ENCODE results near the gene TMEM87A.
"Not testable (repeated sequence)": the region's sequence is repeated elsewhere in the genome, so short reads cannot be mapped to it uniquely, and the experiment has no call there.

TMEM87A gene

DNA sequence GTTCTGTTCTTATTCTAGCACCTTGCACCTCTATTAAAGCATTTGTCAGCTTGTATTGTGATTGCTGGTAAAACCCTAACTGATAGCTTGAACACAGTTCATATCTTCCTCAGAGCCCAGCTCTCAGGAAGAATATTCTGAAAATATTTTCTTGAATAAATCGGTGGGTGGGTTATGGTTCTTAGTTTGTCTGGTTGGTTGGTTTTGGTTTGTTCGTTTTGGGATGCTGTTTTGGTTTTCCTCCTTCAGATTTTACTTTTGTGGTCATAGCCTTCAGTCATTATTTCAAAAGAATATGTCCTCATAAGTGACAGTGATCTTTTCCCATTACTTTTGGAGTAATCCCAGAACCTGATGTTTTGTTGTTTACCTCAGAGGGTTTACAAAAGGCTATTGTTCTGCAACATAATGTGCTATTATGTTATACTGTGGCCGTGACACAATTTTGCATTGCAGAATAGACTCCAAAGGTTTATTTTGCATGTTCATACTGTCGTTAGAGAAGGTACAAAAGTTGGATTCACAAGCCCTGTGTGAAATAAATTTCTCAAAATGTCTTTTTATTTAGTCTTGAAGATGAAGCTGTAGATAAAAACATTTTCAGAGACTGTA, 2.7 kb upstream of the TMEM87A start:
- in situ Hi-C loops (cut with MboI; ENCODE audit: low pct_unique_long_range_greater_than_20kb, low sequenced_read_pairs), result no loop called here
- DNase-seq, result peak; percentile 20

DNA sequence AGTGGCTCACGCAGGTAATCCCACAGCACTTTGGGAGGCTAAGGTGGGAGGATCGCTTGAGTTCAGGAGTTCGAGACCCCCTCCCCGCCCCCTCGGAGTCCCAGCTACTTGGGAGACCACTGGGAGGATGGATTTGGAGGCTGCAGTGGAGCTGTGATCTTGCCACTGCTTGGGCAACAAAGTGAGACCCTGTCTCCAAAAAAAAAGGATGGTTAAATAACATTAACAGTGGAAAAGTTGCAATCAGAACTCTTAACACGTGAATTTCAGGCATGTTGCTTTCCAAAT, 1.4 kb upstream of the TMEM87A start:
- in situ Hi-C loops (cut with MboI; ENCODE audit: low pct_unique_long_range_greater_than_20kb, low sequenced_read_pairs), result no loop called here
- no peak for DNase-seq

- peak; percentile 72 for DNase-seq
These were observed 868 bp upstream of the TMEM87A start for GRCh38 chr15:42273900-42274701.

DNA sequence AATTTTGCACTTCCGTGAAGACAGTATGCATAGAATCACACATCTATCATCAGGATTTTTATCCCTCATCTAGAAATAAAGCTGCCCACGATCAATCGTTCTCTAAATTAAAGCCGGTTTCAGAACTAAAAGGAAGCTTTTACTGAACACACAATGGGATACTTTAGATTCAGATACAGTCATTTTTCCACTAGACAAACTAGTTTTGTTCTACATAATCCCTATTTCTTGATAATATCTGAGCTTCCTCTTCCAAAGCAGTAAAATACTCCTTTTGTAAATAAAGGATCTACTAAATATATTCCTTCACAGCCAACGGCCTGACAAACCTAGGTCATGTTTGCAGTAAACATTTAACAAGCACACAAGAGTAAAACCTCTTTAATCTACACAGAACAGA, 2.2 kb downstream of the TMEM87A start:
- in situ Hi-C loops (cut with MboI; ENCODE audit: low pct_unique_long_range_greater_than_20kb, low sequenced_read_pairs), result no loop called here

More at GRCh38 chr15:42273900-42274701, 868 bp upstream of the TMEM87A start:
- in situ Hi-C loops (cut with MboI; ENCODE audit: low pct_unique_long_range_greater_than_20kb, low sequenced_read_pairs), result no loop called here

GRCh38 chr15:42270551-42270950, 2.7 kb downstream of the TMEM87A start:
- no peak for DNase-seq
- in situ Hi-C loops (cut with MboI; ENCODE audit: low pct_unique_long_range_greater_than_20kb, low sequenced_read_pairs), result no loop called here

More for the DNA sequence above, 2.2 kb downstream of the TMEM87A start:
- no peak for DNase-seq

DNA sequence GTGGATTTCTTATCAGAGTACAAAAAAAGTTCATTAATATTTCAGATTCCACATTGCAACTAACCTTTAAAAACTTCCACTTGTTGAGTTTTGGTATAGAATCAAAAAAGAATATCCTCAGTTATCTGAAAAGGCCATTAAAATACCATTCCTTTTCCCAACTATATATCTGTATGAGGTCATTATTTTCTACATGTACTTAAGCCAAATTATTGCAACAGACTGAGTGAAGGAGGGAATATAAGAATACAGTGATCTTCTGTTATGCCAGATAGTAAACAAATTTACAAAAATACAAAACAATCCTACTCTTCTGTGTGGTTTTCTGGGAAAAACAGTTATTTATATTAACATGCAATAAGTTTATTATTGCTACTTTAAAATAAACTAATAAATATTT, 5.9 kb downstream of the TMEM87A start:
- DNase-seq, result no peak
- in situ Hi-C loops (cut with MboI; ENCODE audit: low pct_unique_long_range_greater_than_20kb, low sequenced_read_pairs), result no loop called here

GRCh38 chr15:42264795-42265194, 8.4 kb downstream of the TMEM87A start:
- in situ Hi-C loops (cut with MboI; ENCODE audit: low pct_unique_long_range_greater_than_20kb, low sequenced_read_pairs), result no loop called here
- no peak for DNase-seq

- no peak for DNase-seq
- in situ Hi-C loops (cut with MboI; ENCODE audit: low pct_unique_long_range_greater_than_20kb, low sequenced_read_pairs), result no loop called here
These were observed 19.9 kb downstream of the TMEM87A start for GRCh38 chr15:42253300-42253699.

- no peak for DNase-seq
- in situ Hi-C loops (cut with MboI; ENCODE audit: low pct_unique_long_range_greater_than_20kb, low sequenced_read_pairs), result no loop called here
These were observed 32.4 kb downstream of the TMEM87A start for GRCh38 chr15:42240823-42241222.

- in situ Hi-C loops (cut with MboI; ENCODE audit: low pct_unique_long_range_greater_than_20kb, low sequenced_read_pairs), result no loop called here
- DNase-seq, result no peak
These were observed 33.6 kb downstream of the TMEM87A start for GRCh38 chr15:42239528-42240182.

- no peak for DNase-seq
- in situ Hi-C loops (cut with MboI; ENCODE audit: low pct_unique_long_range_greater_than_20kb, low sequenced_read_pairs), result no loop called here
These were observed 40.1 kb downstream of the TMEM87A start for GRCh38 chr15:42233107-42233506.

GRCh38 chr15:42232606-42233005, 40.6 kb downstream of the TMEM87A start:
- DNase-seq, result no peak
- in situ Hi-C loops (cut with MboI; ENCODE audit: low pct_unique_long_range_greater_than_20kb, low sequenced_read_pairs), result no loop called here

GRCh38 chr15:42231088-42231487, 42.1 kb downstream of the TMEM87A start:
- DNase-seq, result no peak
- in situ Hi-C loops (cut with MboI; ENCODE audit: low pct_unique_long_range_greater_than_20kb, low sequenced_read_pairs), result no loop called here

- in situ Hi-C loops (cut with MboI; ENCODE audit: low pct_unique_long_range_greater_than_20kb, low sequenced_read_pairs); DNase-seq: not testable (repeated sequence)
These were observed 44.3 kb downstream of the TMEM87A start for GRCh38 chr15:42228981-42229380.

GRCh38 chr15:42228036-42228435, 45.2 kb downstream of the TMEM87A start:
- DNase-seq, result no peak
- in situ Hi-C loops (cut with MboI; ENCODE audit: low pct_unique_long_range_greater_than_20kb, low sequenced_read_pairs), result no loop called here

DNA sequence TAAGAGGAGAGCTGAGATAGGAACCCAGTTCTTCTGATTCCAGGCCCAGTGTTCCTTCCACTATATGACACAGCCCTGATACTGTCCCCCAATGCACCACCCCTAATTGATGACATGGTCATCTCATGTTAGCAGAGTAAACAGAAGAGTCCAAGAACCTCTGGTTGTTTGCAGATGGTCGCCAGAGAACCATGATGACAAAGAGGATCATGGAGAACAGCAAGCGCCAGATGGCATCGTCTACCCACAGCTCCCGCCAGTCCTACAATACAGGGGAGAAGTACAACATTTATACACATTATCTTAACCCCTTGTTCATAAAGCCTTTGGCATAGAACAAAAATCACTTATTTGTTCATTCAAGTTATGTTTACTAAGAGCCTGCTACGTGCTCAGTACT, 46.6 kb downstream of the TMEM87A start:
- DNase-seq, result no peak
- in situ Hi-C loops (cut with MboI; ENCODE audit: low pct_unique_long_range_greater_than_20kb, low sequenced_read_pairs), result no loop called here

GRCh38 chr15:42220216-42220615, 53.0 kb downstream of the TMEM87A start:
- DNase-seq, result no peak
- in situ Hi-C loops (cut with MboI; ENCODE audit: low pct_unique_long_range_greater_than_20kb, low sequenced_read_pairs), result no loop called here

DNA sequence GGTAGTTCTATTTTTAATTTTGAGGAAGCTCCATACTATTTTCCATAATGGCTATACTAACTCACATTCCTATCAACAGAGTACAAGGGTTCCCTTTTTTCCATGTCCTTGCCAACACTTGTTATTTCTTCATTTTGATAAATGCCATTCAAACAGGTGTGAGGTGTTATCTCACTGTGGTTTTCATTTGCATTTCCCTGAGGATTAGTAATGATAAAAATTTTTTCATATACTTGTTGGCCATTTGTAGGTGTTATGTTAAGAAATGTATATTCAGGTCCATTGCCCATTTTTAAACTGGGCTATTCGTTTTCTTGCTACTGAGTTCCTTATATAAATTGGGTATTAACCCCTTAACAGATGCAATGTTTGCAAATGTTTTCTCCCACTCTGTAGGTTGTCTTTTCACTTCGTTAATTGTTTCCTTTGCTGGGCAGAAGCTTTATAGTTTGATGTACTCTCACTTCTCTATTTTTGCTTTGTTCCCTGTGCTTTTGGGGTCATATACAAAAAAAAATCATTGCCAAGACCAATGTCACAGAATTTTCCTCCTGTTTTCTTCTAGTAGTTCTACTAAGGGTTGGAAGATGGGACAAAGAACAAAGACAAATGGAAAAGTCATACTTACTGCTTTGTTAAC, 54.2 kb downstream of the TMEM87A start:
- no peak for DNase-seq
- in situ Hi-C loops (cut with MboI; ENCODE audit: low pct_unique_long_range_greater_than_20kb, low sequenced_read_pairs), result no loop called here

DNA sequence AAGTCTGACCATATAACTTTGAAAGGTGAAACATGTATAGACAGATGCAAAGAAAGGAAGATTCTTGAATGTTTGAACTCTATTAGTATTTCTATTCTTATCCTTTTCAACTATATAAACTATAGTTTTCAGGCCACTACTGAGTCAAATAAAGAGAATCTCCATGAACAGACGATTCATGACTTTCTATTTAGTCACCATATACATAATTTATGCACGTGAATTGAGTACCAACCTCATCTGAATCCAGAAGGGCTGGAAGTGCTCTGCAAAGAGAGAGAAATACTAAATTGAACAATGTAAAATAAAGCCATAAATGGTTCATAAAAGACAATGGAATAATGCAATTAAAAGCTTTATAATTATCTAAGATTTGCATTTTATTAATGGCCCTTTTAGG, 55.7 kb downstream of the TMEM87A start:
- DNase-seq, result no peak
- in situ Hi-C loops (cut with MboI; ENCODE audit: low pct_unique_long_range_greater_than_20kb, low sequenced_read_pairs), result no loop called here
